ENCODE results near the gene CPLX1. TPM values are rescaled to one million over a fixed set of nuclear protein-coding genes. Genes with fewer than 3 reads are reported as not detected.

Gene CPLX1
- total RNA-seq, 1 donor from 2014 or later, result 115 TPM

DNA sequence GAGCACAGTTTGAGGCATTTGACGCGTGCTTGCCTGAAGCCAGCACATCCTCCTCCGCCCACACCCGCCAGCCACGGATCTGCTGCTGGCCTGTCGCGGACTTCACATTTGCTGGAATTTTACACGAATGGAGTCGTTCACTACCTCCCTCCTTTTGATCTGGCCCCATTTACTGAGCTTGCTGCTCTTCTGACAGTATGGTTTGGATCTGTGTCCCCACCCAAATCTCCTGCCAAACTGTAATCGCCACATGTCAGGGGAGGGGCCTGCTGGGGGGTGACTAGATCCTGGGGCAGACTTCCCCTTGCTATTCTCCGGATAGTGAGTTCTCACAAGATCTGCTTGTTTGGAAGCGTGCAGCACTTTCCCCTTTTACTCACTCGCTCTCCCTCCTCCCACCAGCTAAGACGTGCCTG lies 19.9 kb upstream of the CPLX1 start:
- H3K4me1 Mint-ChIP-seq (ENCODE audit: low read depth, unreplicated experiment), result peaks cover 10% of the 10 kb centered on the region
- H3K27ac Mint-ChIP-seq (ENCODE audit: unreplicated experiment), result peak overlapping the region; percentile 18
- H3K27me3 Mint-ChIP-seq (ENCODE audit: unreplicated experiment), result peaks cover 11% of the 10 kb centered on the region
- TF ChIP-seq, protein P1, sequence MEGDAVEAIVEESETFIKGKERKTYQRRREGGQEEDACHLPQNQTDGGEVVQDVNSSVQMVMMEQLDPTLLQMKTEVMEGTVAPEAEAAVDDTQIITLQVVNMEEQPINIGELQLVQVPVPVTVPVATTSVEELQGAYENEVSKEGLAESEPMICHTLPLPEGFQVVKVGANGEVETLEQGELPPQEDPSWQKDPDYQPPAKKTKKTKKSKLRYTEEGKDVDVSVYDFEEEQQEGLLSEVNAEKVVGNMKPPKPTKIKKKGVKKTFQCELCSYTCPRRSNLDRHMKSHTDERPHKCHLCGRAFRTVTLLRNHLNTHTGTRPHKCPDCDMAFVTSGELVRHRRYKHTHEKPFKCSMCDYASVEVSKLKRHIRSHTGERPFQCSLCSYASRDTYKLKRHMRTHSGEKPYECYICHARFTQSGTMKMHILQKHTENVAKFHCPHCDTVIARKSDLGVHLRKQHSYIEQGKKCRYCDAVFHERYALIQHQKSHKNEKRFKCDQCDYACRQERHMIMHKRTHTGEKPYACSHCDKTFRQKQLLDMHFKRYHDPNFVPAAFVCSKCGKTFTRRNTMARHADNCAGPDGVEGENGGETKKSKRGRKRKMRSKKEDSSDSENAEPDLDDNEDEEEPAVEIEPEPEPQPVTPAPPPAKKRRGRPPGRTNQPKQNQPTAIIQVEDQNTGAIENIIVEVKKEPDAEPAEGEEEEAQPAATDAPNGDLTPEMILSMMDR (IDR thresholded peaks at IDR 0.05; ENCODE audit: partially characterized antibody, unreplicated experiment), result no peak
- DNase-seq, result peak; percentile 48
- H3K36me3 Mint-ChIP-seq (ENCODE audit: unreplicated experiment), result peaks cover 15% of the 10 kb centered on the region
- peaks cover 10% of the 10 kb centered on the region for H3K9me3 Mint-ChIP-seq (ENCODE audit: unreplicated experiment)
- H3K4me3 Mint-ChIP-seq (ENCODE audit: unreplicated experiment), result peak overlapping the region; percentile 32

DNA sequence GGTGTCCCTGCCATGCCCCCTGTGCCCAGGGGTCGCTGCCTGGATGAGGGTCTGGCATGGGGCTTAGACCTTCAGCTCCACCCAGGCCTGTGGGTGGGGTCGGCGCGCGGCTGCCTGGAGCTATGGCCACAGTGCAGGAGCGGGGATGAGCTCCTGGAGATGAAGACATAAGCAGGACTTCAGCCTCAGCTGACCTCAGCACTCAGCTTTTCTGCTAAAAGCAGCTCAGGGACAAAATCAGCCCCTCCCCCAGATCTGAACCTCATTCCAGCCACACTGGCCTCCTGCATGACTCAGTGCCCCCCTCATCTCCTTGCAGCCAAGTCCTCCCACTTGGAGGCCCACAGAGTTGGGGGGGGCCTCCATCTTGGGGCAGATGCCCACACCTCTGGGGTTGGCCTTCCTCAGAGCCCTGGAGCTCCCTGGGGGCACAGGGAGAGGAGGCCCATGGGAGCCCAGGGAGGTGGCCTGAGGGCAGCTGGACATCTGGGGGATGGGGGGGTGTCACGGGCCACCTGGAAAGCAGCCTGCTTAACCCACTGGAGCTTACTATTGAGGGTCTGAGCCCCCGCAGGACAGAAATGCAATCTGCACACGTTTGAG lies 19.4 kb upstream of the CPLX1 start:
- Mint-ChIP-seq H3K4me3 (ENCODE audit: unreplicated experiment) (no peak overlapping the region), H3K36me3 (ENCODE audit: unreplicated experiment) (peaks cover 15% of the 10 kb centered on the region), H3K27me3 (ENCODE audit: unreplicated experiment) (peaks cover 11% of the 10 kb centered on the region), H3K9me3 (ENCODE audit: unreplicated experiment) (peaks cover 10% of the 10 kb centered on the region), H3K27ac (ENCODE audit: unreplicated experiment) (no peak overlapping the region), H3K4me1 (ENCODE audit: low read depth, unreplicated experiment) (peaks cover 10% of the 10 kb centered on the region)
- DNase-seq, result peak; percentile 23
- TF ChIP-seq, protein P1 (IDR thresholded peaks at IDR 0.05; ENCODE audit: partially characterized antibody, unreplicated experiment), result no peak

DNA sequence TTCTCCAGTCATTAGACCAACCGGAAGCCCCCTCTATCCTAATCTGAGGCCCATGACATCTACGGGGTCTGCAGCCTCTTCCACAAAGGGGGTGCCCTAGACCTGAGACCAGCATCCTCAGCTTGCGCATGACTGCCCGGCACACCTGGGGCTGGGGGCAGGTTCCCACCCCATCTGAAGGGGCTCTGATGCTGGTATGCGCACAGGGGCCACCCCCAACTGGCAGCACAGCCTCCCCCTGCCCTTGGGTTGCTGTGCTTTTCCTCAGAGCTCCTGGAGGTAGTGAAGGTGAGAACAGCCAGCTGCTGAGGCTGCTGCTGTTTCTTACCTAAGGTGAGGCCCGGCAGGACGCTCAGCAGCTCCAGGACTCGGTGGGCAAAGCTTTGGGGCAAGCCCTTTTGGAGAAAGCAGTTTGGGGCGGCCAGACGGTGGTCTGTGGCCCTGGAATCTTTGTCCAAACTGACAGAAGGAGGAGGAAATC lies 18.9 kb upstream of the CPLX1 start:
- H3K36me3 Mint-ChIP-seq (ENCODE audit: unreplicated experiment), result peaks cover 16% of the 10 kb centered on the region
- peak; percentile 2 for DNase-seq
- H3K27ac Mint-ChIP-seq (ENCODE audit: unreplicated experiment), result no peak overlapping the region
- peaks cover 11% of the 10 kb centered on the region for H3K27me3 Mint-ChIP-seq (ENCODE audit: unreplicated experiment)
- no peak overlapping the region for H3K4me3 Mint-ChIP-seq (ENCODE audit: unreplicated experiment)
- H3K4me1 Mint-ChIP-seq (ENCODE audit: low read depth, unreplicated experiment), result peaks cover 11% of the 10 kb centered on the region
- TF ChIP-seq, protein P1 (IDR thresholded peaks at IDR 0.05; ENCODE audit: partially characterized antibody, unreplicated experiment), result no peak
- H3K9me3 Mint-ChIP-seq (ENCODE audit: unreplicated experiment), result peaks cover 13% of the 10 kb centered on the region

DNA sequence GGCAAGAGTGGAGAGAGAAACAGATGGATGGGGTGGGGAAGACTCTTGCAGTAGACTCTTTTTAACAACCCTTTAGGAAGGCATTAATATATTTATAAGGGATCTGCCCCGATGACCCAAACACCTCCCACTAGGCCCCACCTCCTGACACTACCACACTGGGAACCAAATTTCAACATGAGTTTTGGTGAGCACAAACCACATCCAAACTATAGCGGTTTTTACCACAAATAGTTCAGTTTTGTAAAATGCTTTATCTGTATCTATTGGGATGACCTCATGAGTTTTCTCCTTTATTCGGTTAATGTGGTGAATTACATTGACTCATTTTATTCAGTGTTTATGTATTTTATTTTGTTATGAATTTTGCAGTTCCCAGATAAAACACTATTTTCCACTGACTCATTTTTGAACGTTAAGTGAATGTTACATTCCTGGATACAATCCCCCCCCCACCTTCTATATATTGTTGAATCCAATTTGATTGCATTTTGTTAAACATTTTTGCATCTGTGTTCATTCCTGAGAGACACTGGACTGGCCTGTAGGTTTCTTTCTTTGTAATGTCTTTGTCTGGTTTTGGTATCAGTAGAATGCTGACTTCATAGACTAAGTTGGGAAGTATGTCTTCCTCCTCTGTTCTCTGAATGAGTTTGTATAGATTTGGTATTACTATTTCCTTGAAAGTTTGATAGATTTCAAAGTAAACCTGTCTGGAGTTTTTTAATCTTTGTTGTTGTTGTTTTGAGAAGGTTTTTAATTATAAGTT lies 13.9 kb upstream of the CPLX1 start:
- Mint-ChIP-seq H3K4me3 (ENCODE audit: unreplicated experiment) (no peak overlapping the region), H3K36me3 (ENCODE audit: unreplicated experiment) (peaks cover 24% of the 10 kb centered on the region)
- TF ChIP-seq, protein P1 (IDR thresholded peaks at IDR 0.05; ENCODE audit: partially characterized antibody, unreplicated experiment), result no peak

DNA sequence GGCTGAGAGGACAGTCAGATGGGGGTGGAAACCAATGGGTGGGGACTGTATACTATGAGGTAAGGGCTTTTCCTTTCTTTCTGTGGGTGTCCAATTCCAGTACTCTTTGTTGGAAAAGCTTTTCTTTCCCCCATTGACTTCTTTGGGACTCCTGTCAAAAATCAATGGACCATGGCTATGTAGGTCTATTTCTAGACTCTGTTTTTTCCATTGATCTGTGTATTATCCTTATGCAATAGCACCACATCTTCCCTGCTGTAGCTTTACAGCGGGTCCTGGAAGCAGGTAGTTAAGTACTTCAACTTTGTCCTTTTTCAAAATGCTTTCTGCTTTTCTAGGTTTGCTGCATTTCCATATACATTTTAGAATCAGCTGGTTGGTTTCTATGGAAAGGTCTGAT lies 11.8 kb upstream of the CPLX1 start:
- Mint-ChIP-seq H3K27ac (ENCODE audit: unreplicated experiment) (no peak overlapping the region), H3K27me3 (ENCODE audit: unreplicated experiment) (peaks cover 5% of the 10 kb centered on the region), H3K4me1 (ENCODE audit: low read depth, unreplicated experiment) (peaks cover 8% of the 10 kb centered on the region), H3K9me3 (ENCODE audit: unreplicated experiment) (peaks cover 14% of the 10 kb centered on the region), H3K4me3 (ENCODE audit: unreplicated experiment) (no peak overlapping the region), H3K36me3 (ENCODE audit: unreplicated experiment) (peaks cover 20% of the 10 kb centered on the region)
- DNase-seq, result no peak
- TF ChIP-seq, protein P1 (IDR thresholded peaks at IDR 0.05; ENCODE audit: partially characterized antibody, unreplicated experiment), result no peak

More for the DNA sequence above, 13.9 kb upstream of the CPLX1 start:
- no peak overlapping the region for H3K27ac Mint-ChIP-seq (ENCODE audit: unreplicated experiment)
- H3K27me3 Mint-ChIP-seq (ENCODE audit: unreplicated experiment), result peaks cover 4% of the 10 kb centered on the region
- H3K9me3 Mint-ChIP-seq (ENCODE audit: unreplicated experiment), result peaks cover 16% of the 10 kb centered on the region
- H3K4me1 Mint-ChIP-seq (ENCODE audit: low read depth, unreplicated experiment), result peaks cover 4% of the 10 kb centered on the region
- no peak for DNase-seq

Measured in glutamatergic neuron (in vitro differentiated cells).